ENCODE measurements around the gene UBE2H. TPM values are rescaled to one million over a fixed set of nuclear protein-coding genes. Genes with fewer than 3 reads are reported as not detected.

UBE2H gene
- total RNA-seq, 2 experiments from 2014 or later = 52.1 to 52.5 TPM

DNA sequence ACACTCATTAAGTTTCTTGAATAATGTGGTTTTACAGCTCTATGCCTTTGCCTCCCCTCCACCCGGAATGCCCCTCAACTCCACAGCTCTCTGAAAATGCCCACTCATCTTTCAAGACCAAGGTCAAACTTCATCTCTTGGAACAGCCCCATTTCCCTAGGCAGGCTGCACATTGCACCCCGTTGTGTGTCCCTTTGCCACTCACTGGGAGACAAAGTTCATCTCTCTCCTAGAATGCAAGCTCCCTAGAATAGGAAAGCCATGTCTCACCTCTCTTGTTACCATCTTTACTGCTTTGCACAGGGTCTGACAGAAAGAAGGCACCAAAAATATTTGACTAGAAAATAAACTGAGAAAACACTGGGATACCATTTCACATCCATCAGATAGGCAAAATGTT, 33.3 kb downstream of the UBE2H start:
- TF ChIP-seq, protein P1, sequence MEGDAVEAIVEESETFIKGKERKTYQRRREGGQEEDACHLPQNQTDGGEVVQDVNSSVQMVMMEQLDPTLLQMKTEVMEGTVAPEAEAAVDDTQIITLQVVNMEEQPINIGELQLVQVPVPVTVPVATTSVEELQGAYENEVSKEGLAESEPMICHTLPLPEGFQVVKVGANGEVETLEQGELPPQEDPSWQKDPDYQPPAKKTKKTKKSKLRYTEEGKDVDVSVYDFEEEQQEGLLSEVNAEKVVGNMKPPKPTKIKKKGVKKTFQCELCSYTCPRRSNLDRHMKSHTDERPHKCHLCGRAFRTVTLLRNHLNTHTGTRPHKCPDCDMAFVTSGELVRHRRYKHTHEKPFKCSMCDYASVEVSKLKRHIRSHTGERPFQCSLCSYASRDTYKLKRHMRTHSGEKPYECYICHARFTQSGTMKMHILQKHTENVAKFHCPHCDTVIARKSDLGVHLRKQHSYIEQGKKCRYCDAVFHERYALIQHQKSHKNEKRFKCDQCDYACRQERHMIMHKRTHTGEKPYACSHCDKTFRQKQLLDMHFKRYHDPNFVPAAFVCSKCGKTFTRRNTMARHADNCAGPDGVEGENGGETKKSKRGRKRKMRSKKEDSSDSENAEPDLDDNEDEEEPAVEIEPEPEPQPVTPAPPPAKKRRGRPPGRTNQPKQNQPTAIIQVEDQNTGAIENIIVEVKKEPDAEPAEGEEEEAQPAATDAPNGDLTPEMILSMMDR (IDR thresholded peaks at IDR 0.05) = no peak
- H3K27me3 ChIP-seq (ENCODE audit: control insufficient read depth in 1 of 2, insufficient read depth in 2 of 2, low read length in 2 of 2) = no peaks in the 10 kb centered on the region
- H3K9me3 ChIP-seq (ENCODE audit: control insufficient read depth in 1 of 2, insufficient read depth in 1 of 2, low read length in 2 of 2) = no peaks in the 10 kb centered on the region
- no peak overlapping the region for H3K27ac Mint-ChIP-seq
- H3K9me3 Mint-ChIP-seq = no peaks in the 10 kb centered on the region
- H3K4me1 ChIP-seq (ENCODE audit: insufficient read depth, low read length) = peaks cover 27% of the 10 kb centered on the region
- POLR2A ChIA-PET = no interaction called here
- H3K27ac ChIP-seq (ENCODE audit: low read depth in 1 of 2, low read length in 2 of 2) = no peak overlapping the region
- H3K4me3 Mint-ChIP-seq = no peak overlapping the region
- ATAC-seq (ENCODE audit: poor library complexity) (no peak), DNase-seq (no peak)
- no peak overlapping the region for H3K4me3 ChIP-seq (ENCODE audit: low read length)
- peaks cover 71% of the 10 kb centered on the region for H3K4me1 Mint-ChIP-seq (ENCODE audit: low read depth)
- CTCF ChIA-PET = interaction anchor here (1.2 kb wide), 1 partner anchor 54 kb away, joined by 3 read pairs; no protein-coding TSS in a partner anchor
- peaks cover 50% of the 10 kb centered on the region for H3K36me3 Mint-ChIP-seq (ENCODE audit: low read depth)
- peaks cover 12% of the 10 kb centered on the region for H3K36me3 ChIP-seq (ENCODE audit: insufficient read depth, low read length)
- H3K27me3 Mint-ChIP-seq = no peaks in the 10 kb centered on the region
- intact Hi-C loops (cut with DNase I, micrococcal nuclease) = no loop called here

DNA sequence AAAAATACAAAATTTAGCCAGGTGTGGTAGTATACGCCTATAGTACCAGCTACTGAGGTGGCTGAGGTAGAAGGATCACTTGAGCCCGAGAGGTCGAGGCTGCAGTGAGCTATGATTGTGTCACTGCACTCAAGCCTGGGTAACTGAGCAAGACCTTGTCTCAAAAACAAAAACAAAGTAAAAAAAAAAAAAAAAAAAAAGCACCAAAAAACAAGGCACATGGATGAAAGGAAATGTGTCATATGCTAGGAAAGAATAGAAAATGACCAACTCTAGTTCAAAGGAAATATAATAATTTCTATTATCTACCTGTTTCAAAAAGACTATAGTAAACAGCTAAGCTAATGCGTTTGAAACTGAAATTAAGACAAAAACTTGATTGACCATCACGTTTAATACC, 33.8 kb downstream of the UBE2H start:
- Histone ChIP-seq H3K4me1 (ENCODE audit: insufficient read depth, low read length) (peaks cover 32% of the 10 kb centered on the region), H3K36me3 (ENCODE audit: insufficient read depth, low read length) (peaks cover 12% of the 10 kb centered on the region), H3K4me3 (ENCODE audit: low read length) (no peak overlapping the region), H3K27me3 (ENCODE audit: control insufficient read depth in 1 of 2, insufficient read depth in 2 of 2, low read length in 2 of 2) (no peaks in the 10 kb centered on the region), H3K27ac (ENCODE audit: low read depth in 1 of 2, low read length in 2 of 2) (no peak overlapping the region), H3K9me3 (ENCODE audit: control insufficient read depth in 1 of 2, insufficient read depth in 1 of 2, low read length in 2 of 2) (no peaks in the 10 kb centered on the region)
- H3K9me3 Mint-ChIP-seq = no peaks in the 10 kb centered on the region
- peaks cover 49% of the 10 kb centered on the region for H3K36me3 Mint-ChIP-seq (ENCODE audit: low read depth)
- H3K4me3 Mint-ChIP-seq = no peak overlapping the region
- CTCF ChIA-PET = interaction anchor here (0.6 to 1.2 kb wide), 4 partner anchors 12 to 1622 kb away, joined by 3 read pairs; no protein-coding TSS in a partner anchor
- ATAC-seq (ENCODE audit: poor library complexity) = no peak
- POLR2A ChIA-PET = no interaction called here
- intact Hi-C loops (cut with DNase I, micrococcal nuclease) = no loop called here
- no peak for DNase-seq
- H3K27me3 Mint-ChIP-seq = no peaks in the 10 kb centered on the region
- TF ChIP-seq, protein P1 (IDR thresholded peaks at IDR 0.05) = no peak
- peaks cover 71% of the 10 kb centered on the region for H3K4me1 Mint-ChIP-seq (ENCODE audit: low read depth)
- H3K27ac Mint-ChIP-seq = no peak overlapping the region

DNA sequence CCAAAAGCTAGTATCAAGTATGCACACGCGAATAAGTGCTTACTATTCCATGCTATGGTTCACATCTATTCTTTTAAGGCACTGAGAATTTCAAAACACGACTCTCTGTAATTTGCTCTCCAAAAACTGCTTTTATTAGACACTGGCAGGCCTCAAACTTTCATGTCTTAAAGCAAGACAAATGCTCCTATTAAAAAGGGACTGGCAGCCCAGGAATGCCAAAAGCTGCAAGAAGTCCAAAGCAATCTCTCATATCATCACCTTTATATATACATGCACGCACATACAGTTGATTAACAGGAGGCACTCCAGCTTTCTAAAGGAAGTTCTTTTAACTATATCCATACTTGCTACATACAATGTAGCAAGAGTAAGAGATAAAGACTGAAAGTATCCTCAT, 34.8 kb downstream of the UBE2H start:
- H3K4me3 Mint-ChIP-seq = peak overlapping the region; percentile 1
- Histone ChIP-seq H3K36me3 (ENCODE audit: insufficient read depth, low read length) (peaks cover 10% of the 10 kb centered on the region), H3K4me1 (ENCODE audit: insufficient read depth, low read length) (peaks cover 35% of the 10 kb centered on the region), H3K27me3 (ENCODE audit: control insufficient read depth in 1 of 2, insufficient read depth in 2 of 2, low read length in 2 of 2) (no peaks in the 10 kb centered on the region), H3K9me3 (ENCODE audit: control insufficient read depth in 1 of 2, insufficient read depth in 1 of 2, low read length in 2 of 2) (no peaks in the 10 kb centered on the region), H3K4me3 (ENCODE audit: low read length) (no peak overlapping the region), H3K27ac (ENCODE audit: low read depth in 1 of 2, low read length in 2 of 2) (no peak overlapping the region)
- DNase-seq (no peak), ATAC-seq (ENCODE audit: poor library complexity) (no peak)
- TF ChIP-seq, protein P1 (IDR thresholded peaks at IDR 0.05) = no peak
- POLR2A ChIA-PET = interaction anchor here (0.7 kb wide), 1 partner anchor 1303 kb away, joined by 3 read pairs; no protein-coding TSS in a partner anchor
- no peaks in the 10 kb centered on the region for H3K27me3 Mint-ChIP-seq
- CTCF ChIA-PET = interaction anchor here (0.7 kb wide), 1 partner anchor 128 kb away, joined by 3 read pairs; no protein-coding TSS in a partner anchor
- H3K27ac Mint-ChIP-seq = peak overlapping the region; percentile 19
- intact Hi-C loops (cut with DNase I, micrococcal nuclease) = no loop called here
- peaks cover 70% of the 10 kb centered on the region for H3K4me1 Mint-ChIP-seq (ENCODE audit: low read depth)
- no peaks in the 10 kb centered on the region for H3K9me3 Mint-ChIP-seq
- peaks cover 47% of the 10 kb centered on the region for H3K36me3 Mint-ChIP-seq (ENCODE audit: low read depth)

All from CD4-positive, alpha-beta T cell (primary cell).